ENCODE data around the gene SPATA9.

Gene SPATA9

DNA sequence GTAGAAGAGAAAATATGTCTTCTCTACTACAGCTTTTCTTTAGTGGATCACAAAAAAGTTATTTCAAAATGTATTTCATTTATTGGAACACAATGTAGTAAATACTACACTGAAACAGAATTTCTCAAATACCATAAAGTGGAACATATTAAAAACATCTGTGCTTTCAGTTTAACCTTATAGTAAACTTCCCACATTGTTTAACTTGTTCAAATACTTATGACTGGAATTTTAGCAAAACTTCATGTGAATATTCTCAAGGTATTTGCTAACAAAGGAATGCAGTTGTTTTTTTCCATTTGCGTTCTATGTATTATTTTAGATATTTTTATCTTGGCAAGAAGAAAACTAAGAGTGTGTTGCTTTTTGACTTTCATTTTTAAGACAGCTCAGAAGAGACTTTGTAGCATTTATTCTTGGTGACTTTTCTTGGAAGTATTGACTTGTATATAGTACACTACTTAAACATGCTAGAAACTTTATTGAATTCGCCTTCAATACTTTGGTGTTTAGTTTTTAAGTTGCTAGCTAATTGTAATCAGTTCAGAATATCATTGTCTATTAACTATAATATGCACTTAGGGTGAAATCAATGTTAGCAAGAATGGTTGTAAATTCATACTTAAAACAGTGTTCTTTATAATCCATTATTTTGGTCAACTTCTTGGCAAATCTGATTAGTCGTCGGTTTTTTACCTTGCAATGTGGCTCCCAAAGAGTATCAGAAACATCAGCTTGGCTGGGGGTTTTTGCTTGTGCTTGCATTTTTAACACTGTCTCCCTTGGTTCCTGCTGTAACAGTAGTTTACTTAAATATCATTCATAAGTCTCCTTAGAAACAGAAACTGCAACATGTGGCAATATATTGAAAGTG is 43.4 kb upstream of the SPATA9 start:
- Histone ChIP-seq H3K9me3 (ENCODE audit: control insufficient read depth, low read length) (no peaks in the 10 kb centered on the region), H3K4me1 (ENCODE audit: control insufficient read depth, insufficient read depth, low read length) (peaks cover 86% of the 10 kb centered on the region), H3K4me3 (ENCODE audit: low read length) (peak overlapping the region; percentile 61), H3K36me3 (ENCODE audit: control insufficient read depth, insufficient read depth, low read length, severe bottlenecking) (no peaks in the 10 kb centered on the region), H3K9ac (ENCODE audit: low read length) (peak overlapping the region; percentile 73), H3K27me3 (replicated peaks; ENCODE audit: control insufficient read depth, insufficient read depth, low read length) (no peaks in the 10 kb centered on the region)
- peak; percentile 88 for DNase-seq (ENCODE audit: low read depth)

DNA sequence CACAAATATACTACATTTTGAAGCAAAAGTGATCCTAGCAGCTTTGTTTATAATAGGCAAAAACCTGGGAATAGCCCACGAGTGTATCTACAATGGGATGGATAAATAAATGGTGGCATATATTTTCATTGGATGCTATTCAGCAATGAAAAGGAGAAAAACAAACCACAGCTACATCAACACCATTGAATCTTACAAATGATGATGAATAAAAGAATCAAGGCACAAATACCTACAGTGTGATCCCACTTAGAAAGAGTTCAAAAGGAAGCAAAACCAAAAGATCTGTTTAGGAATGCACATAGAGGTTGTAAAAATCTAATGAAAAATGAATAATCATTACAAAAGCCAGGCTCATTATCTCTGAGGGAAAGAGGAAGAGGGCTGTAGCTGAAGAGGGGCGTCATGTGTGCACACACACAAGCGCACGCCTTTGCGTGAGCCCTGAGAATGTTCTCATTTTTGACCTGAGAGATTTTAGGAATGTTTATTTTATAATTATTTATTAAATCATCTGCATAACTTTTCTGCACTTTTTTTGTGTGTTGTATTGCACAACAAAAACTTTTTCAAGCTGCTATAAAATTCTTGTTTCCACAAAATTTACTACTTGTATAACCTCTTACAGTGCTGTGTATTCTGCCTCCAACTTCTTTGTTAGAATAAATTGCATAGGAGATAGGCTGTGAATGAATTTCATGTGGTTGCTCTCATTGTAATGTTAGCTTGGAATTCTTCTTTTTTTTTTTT is 42.5 kb upstream of the SPATA9 start:
- H3K36me3 ChIP-seq (ENCODE audit: control insufficient read depth, insufficient read depth, low read length, severe bottlenecking), result no peaks in the 10 kb centered on the region
- DNase-seq (ENCODE audit: low read depth), result no peak

DNA sequence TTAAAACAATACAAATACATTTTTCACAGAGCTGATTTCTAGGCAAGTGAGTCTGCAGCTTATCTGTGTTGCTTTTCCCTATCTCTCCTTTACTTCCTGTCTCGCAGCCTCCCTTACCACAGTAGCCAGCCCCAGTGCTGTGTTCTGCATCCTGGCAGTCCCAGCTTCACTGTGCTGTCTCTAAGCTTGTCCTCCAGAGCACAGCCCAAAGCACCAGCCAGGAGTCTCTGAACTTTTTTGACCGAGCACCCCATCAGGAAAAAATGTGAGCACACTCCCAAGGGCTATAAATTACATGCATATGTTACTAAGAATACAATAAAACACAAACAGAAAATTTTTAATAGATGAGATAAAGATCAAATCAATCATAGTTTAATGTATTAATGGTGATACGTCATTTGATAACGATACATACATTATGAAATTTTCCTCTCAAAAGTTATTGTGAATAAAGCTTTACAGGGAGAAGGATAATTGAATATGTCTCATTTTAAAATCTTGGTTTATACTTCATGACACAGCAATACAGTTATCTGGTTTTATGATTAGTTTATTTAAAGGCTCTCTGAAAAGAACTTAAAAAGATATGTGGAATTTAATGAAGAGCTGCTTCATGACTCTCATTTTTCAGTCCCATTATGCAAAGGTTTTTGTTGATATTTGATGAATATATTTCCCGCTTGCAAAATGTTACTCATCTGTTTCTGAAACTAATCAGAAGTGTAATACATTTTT is 41.0 kb upstream of the SPATA9 start:
- Histone ChIP-seq H3K27me3 (replicated peaks; ENCODE audit: control insufficient read depth, insufficient read depth, low read length) (no peaks in the 10 kb centered on the region), H3K9ac (ENCODE audit: low read length) (peak overlapping the region; percentile 9), H3K9me3 (ENCODE audit: control insufficient read depth, low read length) (no peaks in the 10 kb centered on the region), H3K36me3 (ENCODE audit: control insufficient read depth, insufficient read depth, low read length, severe bottlenecking) (peaks cover 4% of the 10 kb centered on the region), H3K4me1 (ENCODE audit: control insufficient read depth, insufficient read depth, low read length) (peaks cover 86% of the 10 kb centered on the region), H3K4me3 (ENCODE audit: low read length) (no peak overlapping the region)
- DNase-seq (ENCODE audit: low read depth), result no peak

More for the DNA sequence above, 42.5 kb upstream of the SPATA9 start:
- peaks cover 92% of the 10 kb centered on the region for H3K4me1 ChIP-seq (ENCODE audit: control insufficient read depth, insufficient read depth, low read length)
- no peaks in the 10 kb centered on the region for H3K27me3 ChIP-seq (replicated peaks; ENCODE audit: control insufficient read depth, insufficient read depth, low read length)
- no peaks in the 10 kb centered on the region for H3K9me3 ChIP-seq (ENCODE audit: control insufficient read depth, low read length)
- H3K4me3 ChIP-seq (ENCODE audit: low read length), result peak overlapping the region; percentile 61
- H3K9ac ChIP-seq (ENCODE audit: low read length), result peak overlapping the region; percentile 73

DNA sequence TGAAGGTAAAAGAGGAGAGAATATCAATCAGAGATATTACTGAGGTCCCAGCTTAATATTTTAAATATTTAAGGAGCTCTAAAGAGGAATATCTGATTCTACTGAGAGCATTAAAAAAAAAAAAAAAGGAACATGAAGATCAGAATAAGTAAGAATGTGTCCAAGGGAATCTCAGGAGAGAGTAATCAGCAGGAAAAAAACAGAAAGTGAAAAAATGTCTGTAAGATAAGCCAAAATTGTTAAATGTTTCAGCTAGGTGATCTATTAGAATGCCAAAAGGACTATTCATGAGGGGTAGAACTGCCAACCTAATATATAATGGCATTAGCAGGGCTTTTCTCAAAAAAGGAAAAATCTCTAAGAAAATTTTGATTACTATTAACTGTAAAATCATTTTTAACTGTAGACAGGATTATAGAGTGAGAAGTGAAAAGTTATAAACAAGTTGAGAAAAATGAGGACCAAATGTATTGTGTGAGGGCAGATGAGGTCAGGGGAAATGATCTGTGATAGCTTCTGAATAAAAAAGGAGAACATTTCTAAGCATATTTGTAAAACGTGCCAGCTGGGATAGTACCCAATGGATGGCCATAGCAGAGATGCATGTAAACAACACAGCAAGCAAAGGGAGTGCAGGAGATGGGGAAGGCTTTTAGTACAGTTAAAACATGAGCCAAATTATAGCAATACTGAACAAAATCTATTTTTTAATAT is 38.9 kb upstream of the SPATA9 start:
- Histone ChIP-seq H3K4me1 (ENCODE audit: control insufficient read depth, insufficient read depth, low read length) (peaks cover 66% of the 10 kb centered on the region), H3K9ac (ENCODE audit: low read length) (no peak overlapping the region), H3K36me3 (ENCODE audit: control insufficient read depth, insufficient read depth, low read length, severe bottlenecking) (peaks cover 21% of the 10 kb centered on the region), H3K9me3 (ENCODE audit: control insufficient read depth, low read length) (no peaks in the 10 kb centered on the region), H3K27me3 (replicated peaks; ENCODE audit: control insufficient read depth, insufficient read depth, low read length) (no peaks in the 10 kb centered on the region), H3K4me3 (ENCODE audit: low read length) (no peak overlapping the region)
- no peak for DNase-seq (ENCODE audit: low read depth)

DNA sequence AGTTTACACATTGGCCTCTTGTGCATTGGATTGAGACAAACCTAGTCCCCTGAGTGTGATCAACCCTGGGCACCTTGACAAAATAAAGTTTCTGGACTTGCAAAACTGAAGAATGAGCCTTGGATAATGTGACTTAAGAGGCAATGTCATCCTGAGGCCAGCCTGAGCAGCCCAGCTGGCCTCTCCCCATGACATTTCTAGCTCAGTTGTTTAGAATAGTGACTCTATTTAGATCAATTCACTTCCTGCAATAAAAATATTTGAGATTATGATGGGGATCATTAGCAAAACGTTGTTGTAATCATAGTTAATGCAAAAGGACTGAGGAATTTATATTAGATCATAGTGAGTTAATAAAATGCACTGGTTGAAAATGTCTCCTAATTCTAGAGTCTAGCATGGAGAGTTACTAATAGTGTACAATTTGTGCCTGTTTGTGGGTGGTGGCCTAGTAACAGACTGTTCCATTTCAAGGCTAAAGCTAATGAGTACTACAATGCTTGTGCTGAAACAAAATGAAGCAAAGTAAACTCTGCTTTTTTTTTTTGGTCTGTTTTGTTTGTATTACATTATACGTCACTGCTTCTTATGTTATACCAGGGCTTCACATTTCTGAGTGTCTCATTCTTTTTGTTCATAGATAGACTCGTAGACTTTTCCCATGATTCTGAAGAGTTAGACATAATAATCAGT is 37.4 kb upstream of the SPATA9 start:
- Histone ChIP-seq H3K9me3 (ENCODE audit: control insufficient read depth, low read length) (no peaks in the 10 kb centered on the region), H3K4me1 (ENCODE audit: control insufficient read depth, insufficient read depth, low read length) (peaks cover 60% of the 10 kb centered on the region), H3K4me3 (ENCODE audit: low read length) (no peak overlapping the region), H3K9ac (ENCODE audit: low read length) (peak overlapping the region; percentile 22), H3K27me3 (replicated peaks; ENCODE audit: control insufficient read depth, insufficient read depth, low read length) (no peaks in the 10 kb centered on the region), H3K36me3 (ENCODE audit: control insufficient read depth, insufficient read depth, low read length, severe bottlenecking) (peaks cover 27% of the 10 kb centered on the region)
- no peak for DNase-seq (ENCODE audit: low read depth)

DNA sequence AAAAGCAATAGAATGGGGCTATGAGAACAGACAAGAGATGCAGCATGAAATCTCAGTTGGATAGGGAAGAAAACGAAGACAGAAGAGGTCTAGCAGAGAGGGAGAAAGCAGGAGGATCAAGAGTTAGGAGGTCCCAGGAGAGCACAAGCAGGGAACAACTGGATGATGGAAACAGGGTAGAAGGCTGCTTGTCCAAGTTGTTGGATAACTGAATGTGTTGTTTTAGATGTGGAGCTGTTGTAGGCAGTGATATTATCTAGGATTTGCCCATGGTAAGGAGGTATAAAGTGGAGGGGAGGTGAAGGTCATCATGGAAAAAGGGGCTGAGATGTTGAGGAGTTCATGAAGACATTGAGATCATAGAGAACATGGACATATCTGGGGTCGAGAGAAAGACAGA is 35.9 kb upstream of the SPATA9 start:
- Histone ChIP-seq H3K4me3 (ENCODE audit: low read length) (no peak overlapping the region), H3K36me3 (ENCODE audit: control insufficient read depth, insufficient read depth, low read length, severe bottlenecking) (peaks cover 27% of the 10 kb centered on the region), H3K27me3 (replicated peaks; ENCODE audit: control insufficient read depth, insufficient read depth, low read length) (no peaks in the 10 kb centered on the region), H3K4me1 (ENCODE audit: control insufficient read depth, insufficient read depth, low read length) (peaks cover 60% of the 10 kb centered on the region), H3K9ac (ENCODE audit: low read length) (no peak overlapping the region), H3K9me3 (ENCODE audit: control insufficient read depth, low read length) (no peaks in the 10 kb centered on the region)
- no peak for DNase-seq (ENCODE audit: low read depth)

DNA sequence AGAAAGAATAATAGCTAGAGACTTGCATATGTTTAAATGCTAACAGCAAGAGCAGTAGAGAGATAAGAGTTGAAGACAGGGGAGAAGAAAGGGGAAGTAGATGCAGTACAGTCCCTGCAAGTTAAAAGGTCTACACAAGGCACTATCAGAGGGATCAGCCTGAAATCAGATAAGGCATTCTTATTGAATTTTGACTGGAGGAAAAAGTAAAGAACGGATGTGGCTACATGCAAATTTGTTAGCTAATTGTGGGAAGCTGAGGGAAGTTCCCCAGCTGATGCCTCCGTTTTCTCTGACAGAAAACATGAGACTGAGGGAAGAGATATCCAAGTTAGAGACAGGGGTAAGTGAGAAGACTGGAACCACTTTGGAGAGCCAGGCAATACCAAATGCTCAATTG is 35.4 kb upstream of the SPATA9 start:
- H3K9me3 ChIP-seq (ENCODE audit: control insufficient read depth, low read length), result no peaks in the 10 kb centered on the region
- H3K27me3 ChIP-seq (replicated peaks; ENCODE audit: control insufficient read depth, insufficient read depth, low read length), result no peaks in the 10 kb centered on the region
- H3K4me3 ChIP-seq (ENCODE audit: low read length), result no peak overlapping the region
- peaks cover 27% of the 10 kb centered on the region for H3K36me3 ChIP-seq (ENCODE audit: control insufficient read depth, insufficient read depth, low read length, severe bottlenecking)
- no peak overlapping the region for H3K9ac ChIP-seq (ENCODE audit: low read length)
- H3K4me1 ChIP-seq (ENCODE audit: control insufficient read depth, insufficient read depth, low read length), result peaks cover 57% of the 10 kb centered on the region
- DNase-seq (ENCODE audit: low read depth), result no peak

DNA sequence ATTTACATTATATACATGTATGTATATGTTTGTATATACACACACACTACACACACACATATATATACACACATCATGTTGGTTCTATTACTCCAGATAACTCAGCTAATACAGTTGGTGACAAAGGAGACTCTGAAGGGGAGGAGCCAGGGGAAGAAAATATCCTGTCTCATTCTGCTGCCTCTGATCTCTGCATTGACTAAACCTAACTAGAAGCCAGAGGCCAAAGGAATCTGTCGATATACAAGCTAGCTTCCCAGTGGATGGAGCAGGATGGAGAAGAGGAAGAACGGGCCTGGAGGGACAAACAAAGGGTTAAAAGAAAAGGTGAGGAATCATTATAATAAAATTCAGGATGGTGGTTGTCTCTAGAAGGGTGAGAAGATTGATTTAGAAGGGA is 34.6 kb upstream of the SPATA9 start:
- Histone ChIP-seq H3K4me1 (ENCODE audit: control insufficient read depth, insufficient read depth, low read length) (peaks cover 58% of the 10 kb centered on the region), H3K36me3 (ENCODE audit: control insufficient read depth, insufficient read depth, low read length, severe bottlenecking) (peaks cover 27% of the 10 kb centered on the region)

DNA sequence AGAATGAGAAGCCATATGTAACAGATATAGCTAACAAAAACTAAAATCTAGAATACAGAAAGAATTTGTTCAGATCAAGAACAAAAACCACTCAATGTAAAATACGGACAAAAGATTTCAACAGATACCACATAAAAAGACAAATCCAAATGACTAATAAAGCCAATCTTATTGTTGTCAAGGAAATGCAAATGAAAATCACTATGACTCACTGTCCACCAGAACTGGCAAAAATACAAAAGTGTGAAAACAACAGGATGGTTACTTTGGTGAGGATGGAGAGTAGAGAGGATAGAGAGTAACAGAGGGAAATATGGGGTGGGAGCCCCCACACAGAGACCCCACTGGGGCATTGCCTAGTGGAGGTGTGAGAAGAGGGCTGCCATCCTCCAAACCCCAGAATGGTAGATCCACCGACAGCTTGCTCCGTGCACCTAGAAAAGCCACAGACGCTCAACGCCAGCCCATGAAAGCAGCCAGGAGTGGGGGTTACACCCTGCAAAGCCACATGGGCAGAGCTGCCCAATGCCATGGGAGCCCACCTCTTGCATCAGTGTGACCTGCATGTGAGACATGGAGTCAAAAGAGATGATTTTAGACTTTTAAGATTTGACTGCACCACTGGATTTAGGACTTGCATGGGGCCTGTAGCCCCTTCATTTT is 33.1 kb upstream of the SPATA9 start:
- H3K4me1 ChIP-seq (ENCODE audit: control insufficient read depth, insufficient read depth, low read length), result peaks cover 53% of the 10 kb centered on the region
- no peaks in the 10 kb centered on the region for H3K9me3 ChIP-seq (ENCODE audit: control insufficient read depth, low read length)
- no peaks in the 10 kb centered on the region for H3K27me3 ChIP-seq (replicated peaks; ENCODE audit: control insufficient read depth, insufficient read depth, low read length)
- DNase-seq (ENCODE audit: low read depth), result peak; percentile 60
- H3K4me3 ChIP-seq (ENCODE audit: low read length), result peak overlapping the region; percentile 47
- H3K9ac ChIP-seq (ENCODE audit: low read length), result no peak overlapping the region
- H3K36me3 ChIP-seq (ENCODE audit: control insufficient read depth, insufficient read depth, low read length, severe bottlenecking), result peaks cover 27% of the 10 kb centered on the region

More for the DNA sequence above, 34.6 kb upstream of the SPATA9 start:
- H3K27me3 ChIP-seq (replicated peaks; ENCODE audit: control insufficient read depth, insufficient read depth, low read length), result no peaks in the 10 kb centered on the region
- H3K9ac ChIP-seq (ENCODE audit: low read length), result no peak overlapping the region
- H3K9me3 ChIP-seq (ENCODE audit: control insufficient read depth, low read length), result no peaks in the 10 kb centered on the region
- no peak for DNase-seq (ENCODE audit: low read depth)
- no peak overlapping the region for H3K4me3 ChIP-seq (ENCODE audit: low read length)
